ENCODE results near the gene RAE1.

DNA sequence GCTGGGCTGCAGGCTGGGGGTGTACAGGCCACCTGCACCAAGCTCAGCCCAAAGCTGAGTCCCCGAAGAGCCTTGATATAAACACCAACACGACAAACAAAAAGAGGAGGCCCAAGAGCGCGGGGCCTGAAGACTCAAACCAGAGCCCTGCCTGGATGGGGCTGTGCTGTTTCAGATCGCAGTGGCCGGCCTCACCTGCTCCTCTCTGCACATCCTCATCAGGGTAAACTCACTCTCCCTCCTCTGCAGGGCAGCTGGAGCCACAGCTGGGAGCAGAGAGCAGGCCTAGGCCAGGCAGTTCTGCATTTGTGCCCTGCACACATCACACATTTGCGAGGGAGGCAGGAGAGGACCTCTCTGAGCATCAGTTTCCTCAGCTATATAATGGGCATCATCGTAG lies 36.4 kb downstream of the RAE1 start:
- no peak for TF ChIP-seq POLR2A (IDR thresholded peaks at IDR 0.05)
- TF ChIP-seq, protein P1, sequence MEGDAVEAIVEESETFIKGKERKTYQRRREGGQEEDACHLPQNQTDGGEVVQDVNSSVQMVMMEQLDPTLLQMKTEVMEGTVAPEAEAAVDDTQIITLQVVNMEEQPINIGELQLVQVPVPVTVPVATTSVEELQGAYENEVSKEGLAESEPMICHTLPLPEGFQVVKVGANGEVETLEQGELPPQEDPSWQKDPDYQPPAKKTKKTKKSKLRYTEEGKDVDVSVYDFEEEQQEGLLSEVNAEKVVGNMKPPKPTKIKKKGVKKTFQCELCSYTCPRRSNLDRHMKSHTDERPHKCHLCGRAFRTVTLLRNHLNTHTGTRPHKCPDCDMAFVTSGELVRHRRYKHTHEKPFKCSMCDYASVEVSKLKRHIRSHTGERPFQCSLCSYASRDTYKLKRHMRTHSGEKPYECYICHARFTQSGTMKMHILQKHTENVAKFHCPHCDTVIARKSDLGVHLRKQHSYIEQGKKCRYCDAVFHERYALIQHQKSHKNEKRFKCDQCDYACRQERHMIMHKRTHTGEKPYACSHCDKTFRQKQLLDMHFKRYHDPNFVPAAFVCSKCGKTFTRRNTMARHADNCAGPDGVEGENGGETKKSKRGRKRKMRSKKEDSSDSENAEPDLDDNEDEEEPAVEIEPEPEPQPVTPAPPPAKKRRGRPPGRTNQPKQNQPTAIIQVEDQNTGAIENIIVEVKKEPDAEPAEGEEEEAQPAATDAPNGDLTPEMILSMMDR (IDR thresholded peaks at IDR 0.05): no peak
